NCI-H82 (cell line): ENCODE results near the gene KDM3B.

Experiments
- DNase-seq: peaks from one replicate; lab custom pipeline; 2025; lab: John Stamatoyannopoulos, UW

The KDM3B gene

GRCh38 chr5:138449501-138450239 is 97.2 kb downstream of the KDM3B start:
- peak; percentile 90 for DNase-seq

DNA sequence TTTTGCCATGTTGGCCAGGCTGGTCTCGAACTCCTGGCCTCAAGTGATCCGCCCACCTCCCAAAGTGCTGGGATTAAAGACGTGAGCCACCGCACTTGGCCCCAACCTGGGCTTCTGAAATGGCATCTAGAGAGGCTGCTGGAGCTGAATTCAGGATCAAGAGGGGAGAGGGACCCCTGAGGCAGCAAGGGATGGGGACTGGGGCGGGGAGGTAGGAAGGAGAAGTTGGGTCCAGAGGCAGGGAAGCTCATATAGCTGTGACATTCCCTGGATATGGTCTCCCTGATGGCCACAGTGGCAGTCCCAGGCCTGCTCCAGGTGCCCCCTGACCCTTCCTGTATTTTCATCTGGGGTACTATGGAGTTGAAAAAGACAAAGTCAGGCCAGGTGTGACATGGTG is 98.5 kb downstream of the KDM3B start:
- DNase-seq, result no peak

DNA sequence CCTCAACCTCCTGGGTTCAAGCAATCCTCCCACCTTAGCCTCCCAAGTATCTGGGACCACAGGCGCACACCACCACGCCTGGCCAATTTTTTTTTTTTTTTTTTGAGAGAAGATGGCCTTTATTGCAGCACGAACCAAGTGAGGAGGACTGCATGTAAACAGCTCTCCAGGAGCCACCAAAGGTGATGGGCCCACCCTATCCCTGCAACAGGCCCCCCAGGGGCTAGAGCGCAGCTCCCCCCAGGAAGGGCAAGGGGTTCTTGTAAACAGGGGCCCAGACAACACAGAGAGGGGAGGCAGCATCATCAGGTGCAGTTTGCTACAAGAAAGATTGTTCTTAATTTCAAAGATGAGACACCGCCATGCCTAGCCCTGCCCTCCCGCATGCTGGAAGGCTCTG is 100.2 kb downstream of the KDM3B start:
- no peak for DNase-seq

- DNase-seq, result no peak
These were observed 101.1 kb downstream of the KDM3B start for GRCh38 chr5:138453590-138453989.

- no peak for DNase-seq
These were observed 101.6 kb downstream of the KDM3B start for GRCh38 chr5:138454121-138454520.

- DNase-seq, result peak; percentile 80
These were observed 102.9 kb downstream of the KDM3B start for GRCh38 chr5:138455232-138455930.

GRCh38 chr5:138457531-138458275 is 105.2 kb downstream of the KDM3B start:
- no peak for DNase-seq

DNA sequence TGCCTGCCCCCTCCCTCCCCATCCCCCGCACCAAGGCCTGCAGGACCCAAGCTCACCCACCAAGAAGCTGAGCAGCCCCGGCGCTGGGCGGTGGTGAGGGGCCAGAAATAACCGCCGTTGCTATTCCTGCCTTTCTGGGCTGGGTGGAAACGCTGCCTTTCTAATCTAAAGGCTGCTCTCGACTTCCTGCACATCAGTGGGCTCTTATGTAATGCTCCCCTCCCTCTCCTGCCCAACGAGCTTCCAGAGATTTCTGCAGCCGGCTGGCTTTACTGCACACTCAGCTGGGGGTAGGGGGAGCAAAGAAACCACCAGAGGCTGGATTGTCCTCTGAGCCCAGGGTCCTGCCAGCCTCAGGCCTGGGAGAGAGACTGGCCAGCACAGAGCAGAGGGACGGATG is 105.9 kb downstream of the KDM3B start:
- DNase-seq, result no peak

DNA sequence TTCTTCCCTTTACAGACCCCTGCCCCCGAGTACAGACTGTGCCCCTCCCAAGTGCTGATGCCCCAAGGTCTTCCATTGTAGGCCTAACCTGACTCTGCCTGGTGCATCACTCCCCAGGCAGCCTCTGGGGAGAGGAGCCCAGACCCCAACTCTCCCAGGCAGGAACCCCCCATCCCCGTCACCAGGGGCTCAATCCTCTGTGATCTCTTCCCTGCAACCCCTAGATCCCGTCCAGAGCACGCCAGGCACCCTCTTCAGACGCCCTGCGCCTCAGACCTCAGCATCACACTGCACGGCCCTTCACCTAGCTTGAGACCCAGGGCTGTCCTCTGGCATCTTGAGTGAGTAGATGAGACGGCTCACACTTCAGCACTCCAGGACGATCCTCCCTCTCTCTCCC is 106.4 kb downstream of the KDM3B start:
- DNase-seq, result no peak

DNA sequence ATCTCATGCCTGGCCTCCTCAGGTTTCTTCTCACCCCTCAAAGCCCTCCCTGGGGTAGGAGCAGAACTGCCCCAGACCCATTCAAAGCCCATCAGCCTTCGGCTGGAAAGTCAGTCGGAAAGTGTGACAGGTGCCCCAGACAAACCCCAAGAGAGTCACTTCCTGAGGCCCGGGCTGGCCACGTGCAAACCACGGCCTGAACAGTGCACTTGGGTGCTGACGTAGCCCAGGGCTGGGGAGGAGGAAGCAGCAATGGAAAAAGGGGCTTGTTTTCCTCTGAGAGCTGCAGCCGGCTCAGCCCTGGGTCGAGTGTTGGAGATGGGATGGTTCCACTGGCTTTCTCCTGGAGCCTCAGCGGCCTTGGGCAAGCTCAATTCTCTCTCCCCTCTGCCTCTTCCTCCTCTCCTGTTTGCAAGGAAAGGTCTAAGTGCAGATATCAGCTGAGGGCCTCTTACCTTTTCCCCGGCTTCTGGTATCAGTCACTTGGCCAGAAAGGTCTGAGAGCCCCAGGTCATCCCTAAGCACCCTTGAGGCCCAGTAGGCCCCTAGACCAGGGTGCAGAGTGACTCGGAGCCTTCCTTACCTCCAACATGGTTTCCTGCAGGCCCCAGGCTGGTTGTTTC is 106.9 kb downstream of the KDM3B start:
- DNase-seq, result no peak

- DNase-seq, result no peak
These were observed 107.7 kb downstream of the KDM3B start for GRCh38 chr5:138460032-138460693.

- peak; percentile 26 for DNase-seq
These were observed 109.0 kb downstream of the KDM3B start for GRCh38 chr5:138461343-138462125.

GRCh38 chr5:138463419-138464007 is 111.0 kb downstream of the KDM3B start:
- peak; percentile 58 for DNase-seq

DNA sequence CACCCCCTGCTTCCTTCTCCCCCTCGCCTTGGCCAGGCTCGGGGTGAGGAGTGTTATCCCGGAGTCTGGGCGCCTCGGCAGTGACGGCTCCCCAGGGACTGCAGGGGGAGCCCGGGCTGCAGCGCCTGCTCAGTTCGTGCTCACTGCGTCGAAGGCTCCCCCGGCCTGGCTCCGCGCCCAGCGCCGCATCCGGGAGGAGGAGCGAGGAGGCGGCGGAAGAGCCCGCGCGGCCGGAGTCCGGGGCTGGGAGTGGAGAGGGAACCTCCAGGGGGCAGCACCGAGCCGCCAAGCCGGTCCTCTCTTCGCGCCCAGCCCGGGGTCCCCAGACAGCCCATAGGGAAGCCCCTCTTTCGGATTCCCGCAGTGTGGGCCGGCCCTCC is 111.5 kb downstream of the KDM3B start:
- peak; percentile 94 for DNase-seq

- DNase-seq, result peak; percentile 99
These were observed 112.1 kb downstream of the KDM3B start for GRCh38 chr5:138464388-138465260.

DNA sequence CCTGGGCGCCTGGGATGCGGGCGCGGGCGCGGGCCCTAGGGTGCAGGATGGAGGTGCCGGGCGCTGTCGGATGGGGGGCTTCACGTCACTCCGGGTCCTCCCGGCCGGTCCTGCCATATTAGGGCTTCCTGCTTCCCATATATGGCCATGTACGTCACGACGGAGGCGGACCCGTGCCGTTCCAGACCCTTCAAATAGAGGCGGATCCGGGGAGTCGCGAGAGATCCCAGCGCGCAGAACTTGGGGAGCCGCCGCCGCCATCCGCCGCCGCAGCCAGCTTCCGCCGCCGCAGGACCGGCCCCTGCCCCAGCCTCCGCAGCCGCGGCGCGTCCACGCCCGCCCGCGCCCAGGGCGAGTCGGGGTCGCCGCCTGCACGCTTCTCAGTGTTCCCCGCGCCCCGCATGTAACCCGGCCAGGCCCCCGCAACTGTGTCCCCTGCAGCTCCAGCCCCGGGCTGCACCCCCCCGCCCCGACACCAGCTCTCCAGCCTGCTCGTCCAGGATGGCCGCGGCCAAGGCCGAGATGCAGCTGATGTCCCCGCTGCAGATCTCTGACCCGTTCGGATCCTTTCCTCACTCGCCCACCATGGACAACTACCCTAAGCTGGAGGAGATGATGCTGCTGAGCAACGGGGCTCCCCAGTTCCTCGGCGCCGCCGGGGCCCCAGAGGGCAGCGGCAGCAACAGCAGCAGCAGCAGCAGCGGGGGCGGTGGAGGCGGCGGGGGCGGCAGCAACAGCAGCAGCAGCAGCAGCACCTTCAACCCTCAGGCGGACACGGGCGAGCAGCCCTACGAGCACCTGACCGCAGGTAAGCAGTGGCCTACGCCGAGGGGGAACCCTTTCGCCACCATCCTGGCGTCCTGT is 113.0 kb downstream of the KDM3B start, which contains the start of gene EGR1:
Gene EGR1, plus strand, starts transcription at position 219 of the 864 bp plus-strand sequence. Its CDS starts 283 bp downstream, at position 502.
- DNase-seq, result peak; percentile 93

- no peak for DNase-seq
These were observed 113.8 kb downstream of the KDM3B start for GRCh38 chr5:138466125-138466899.
